PC-9 (cell line): ENCODE measurements around the gene CST9.

Source experiments
- EZH2 ChIP-seq: fragments of 200-600 bp; sonication (generic); IDR thresholded peaks from 2 replicates; pipeline ENCODE4 v1.8.0; 2017; ENCODE audit warnings: antibody characterized with exemption, low read depth
- TF ChIP-seq, protein P1 (sequence below): fragments of 200-600 bp; sonication (generic); conservative IDR thresholded peaks from 2 replicates; pipeline ENCODE4 v1.6.1; 2017; ENCODE audit warnings: mixed run types, antibody characterized with exemption, mild to moderate bottlenecking, moderate library complexity

DNA sequence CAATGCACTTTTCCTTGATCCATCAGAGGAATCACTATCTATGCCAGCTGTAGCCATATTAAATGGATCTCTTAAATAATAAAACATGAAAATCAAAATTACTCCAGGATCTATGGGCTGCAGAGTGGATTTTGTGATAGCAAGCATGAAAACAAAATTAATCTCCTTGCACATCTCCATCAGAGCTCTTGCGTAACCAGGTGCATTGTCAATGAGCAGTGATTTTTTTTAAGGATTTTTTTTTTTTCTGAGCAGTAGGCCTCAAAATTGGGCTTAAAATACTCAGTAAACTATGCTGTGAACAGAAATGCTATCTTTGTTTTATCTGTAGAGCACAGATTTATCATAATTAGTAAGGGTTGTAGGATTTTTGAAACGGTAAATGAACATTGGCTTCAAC is 43.5 kb upstream of the CST9 start:
- TF ChIP-seq, protein P1, sequence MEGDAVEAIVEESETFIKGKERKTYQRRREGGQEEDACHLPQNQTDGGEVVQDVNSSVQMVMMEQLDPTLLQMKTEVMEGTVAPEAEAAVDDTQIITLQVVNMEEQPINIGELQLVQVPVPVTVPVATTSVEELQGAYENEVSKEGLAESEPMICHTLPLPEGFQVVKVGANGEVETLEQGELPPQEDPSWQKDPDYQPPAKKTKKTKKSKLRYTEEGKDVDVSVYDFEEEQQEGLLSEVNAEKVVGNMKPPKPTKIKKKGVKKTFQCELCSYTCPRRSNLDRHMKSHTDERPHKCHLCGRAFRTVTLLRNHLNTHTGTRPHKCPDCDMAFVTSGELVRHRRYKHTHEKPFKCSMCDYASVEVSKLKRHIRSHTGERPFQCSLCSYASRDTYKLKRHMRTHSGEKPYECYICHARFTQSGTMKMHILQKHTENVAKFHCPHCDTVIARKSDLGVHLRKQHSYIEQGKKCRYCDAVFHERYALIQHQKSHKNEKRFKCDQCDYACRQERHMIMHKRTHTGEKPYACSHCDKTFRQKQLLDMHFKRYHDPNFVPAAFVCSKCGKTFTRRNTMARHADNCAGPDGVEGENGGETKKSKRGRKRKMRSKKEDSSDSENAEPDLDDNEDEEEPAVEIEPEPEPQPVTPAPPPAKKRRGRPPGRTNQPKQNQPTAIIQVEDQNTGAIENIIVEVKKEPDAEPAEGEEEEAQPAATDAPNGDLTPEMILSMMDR: no peak
- no peak for TF ChIP-seq EZH2
